NCI-H1694 (cell line): Measurements from ENCODE around the gene HERC6.
A peak's percentile ranks its signal among the peaks of the same experiment; 100 is the strongest.
"Not testable (repeated sequence)": the region's sequence is repeated elsewhere in the genome, so short reads cannot be mapped to it uniquely, and the experiment has no call there.

Experiments
- DNase-seq: peaks from one replicate; lab custom pipeline; 2025; lab: John Stamatoyannopoulos, UW

HERC6 gene

GRCh38 chr4:88378691-88379559, at the start of gene HERC6:
Gene HERC6 (plus strand): TSS chr4:88378852. CDS start chr4:88378922, 70 bp downstream.
- DNase-seq = peak; percentile 31

GRCh38 chr4:88333741-88334405, 44.8 kb upstream of the HERC6 start:
- no peak for DNase-seq

GRCh38 chr4:88335092-88335665, 43.5 kb upstream of the HERC6 start:
- no peak for DNase-seq

- no peak for DNase-seq
These were observed 37.1 kb upstream of the HERC6 start for GRCh38 chr4:88341227-88342192.

- not testable (repeated sequence) for DNase-seq
These were observed 31.8 kb upstream of the HERC6 start for GRCh38 chr4:88346902-88347301.

GRCh38 chr4:88348761-88349160, 29.9 kb upstream of the HERC6 start:
- not testable (repeated sequence) for DNase-seq

- DNase-seq = no peak
These were observed 27.9 kb upstream of the HERC6 start for GRCh38 chr4:88350786-88351185.

- no peak for DNase-seq
These were observed 26.5 kb upstream of the HERC6 start for GRCh38 chr4:88352062-88352740.

- no peak for DNase-seq
These were observed 25.3 kb upstream of the HERC6 start for GRCh38 chr4:88353324-88353723.

- no peak for DNase-seq
These were observed 21.9 kb upstream of the HERC6 start for GRCh38 chr4:88356771-88357170.

GRCh38 chr4:88357262-88357661, 21.4 kb upstream of the HERC6 start:
- DNase-seq = no peak

- DNase-seq = no peak
These were observed 19.1 kb upstream of the HERC6 start for GRCh38 chr4:88359558-88359957.

- no peak for DNase-seq
These were observed 18.4 kb upstream of the HERC6 start for GRCh38 chr4:88360256-88360655.

GRCh38 chr4:88360791-88361190, 17.9 kb upstream of the HERC6 start:
- DNase-seq = no peak

GRCh38 chr4:88361217-88361773, 17.4 kb upstream of the HERC6 start:
- DNase-seq = not testable (repeated sequence)

GRCh38 chr4:88366460-88366859, 12.2 kb upstream of the HERC6 start:
- no peak for DNase-seq

GRCh38 chr4:88367826-88368225, 10.8 kb upstream of the HERC6 start:
- no peak for DNase-seq

GRCh38 chr4:88369180-88369812, 9.4 kb upstream of the HERC6 start:
- not testable (repeated sequence) for DNase-seq

GRCh38 chr4:88381123-88381522, 2.5 kb downstream of the HERC6 start:
- DNase-seq = no peak

- no peak for DNase-seq
These were observed 4.0 kb downstream of the HERC6 start for GRCh38 chr4:88382621-88383020.
